Kidney epithelial cell (primary cell): ENCODE measurements around the gene GIT2. TPM values are rescaled to one million over a fixed set of nuclear protein-coding genes. Genes with fewer than 3 reads are reported as not detected.
A peak's percentile ranks its signal among the peaks of the same experiment; 100 is the strongest.

Experiments
- DNase-seq: peaks from one replicate; pipeline ENCODE4 v3.0.0-alpha.2; 2010; ENCODE audit warnings: low read depth
- H3K27me3 ChIP-seq: 2 replicates; pipeline ENCODE4 v1.6.0; 2011; ENCODE audit warnings: low read length; ENCODE audit not compliant: control insufficient read depth, insufficient read depth
- H3K36me3 ChIP-seq: 2 replicates; pipeline ENCODE4 v1.5.1; 2011; ENCODE audit warnings: low read length; ENCODE audit not compliant: control insufficient read depth, insufficient read depth
- H3K4me3 ChIP-seq: 2 replicates; pipeline ENCODE4 v1.5.1; 2011; ENCODE audit warnings: low read depth, mild to moderate bottlenecking, control low read depth, low read length
- total RNA-seq: library from RNA; depleted of rRNA; stranded (reverse); fragments of >200 nt; gene quantifications from 2 replicates; pipeline ENCODE4 v1.2.3, GENCODE V29; 2015
- TF ChIP-seq, protein P1 (sequence below): IDR thresholded peaks from 2 replicates; pipeline ENCODE4 v1.5.1; 2011; ENCODE audit warnings: mild to moderate bottlenecking, moderate library complexity, low read length, control low read depth, inconsistent platforms; ENCODE audit not compliant: insufficient read depth, poor library complexity, severe bottlenecking

GIT2 gene
- total RNA-seq, 1 donor from 2014 or later, result 20.3 TPM

DNA sequence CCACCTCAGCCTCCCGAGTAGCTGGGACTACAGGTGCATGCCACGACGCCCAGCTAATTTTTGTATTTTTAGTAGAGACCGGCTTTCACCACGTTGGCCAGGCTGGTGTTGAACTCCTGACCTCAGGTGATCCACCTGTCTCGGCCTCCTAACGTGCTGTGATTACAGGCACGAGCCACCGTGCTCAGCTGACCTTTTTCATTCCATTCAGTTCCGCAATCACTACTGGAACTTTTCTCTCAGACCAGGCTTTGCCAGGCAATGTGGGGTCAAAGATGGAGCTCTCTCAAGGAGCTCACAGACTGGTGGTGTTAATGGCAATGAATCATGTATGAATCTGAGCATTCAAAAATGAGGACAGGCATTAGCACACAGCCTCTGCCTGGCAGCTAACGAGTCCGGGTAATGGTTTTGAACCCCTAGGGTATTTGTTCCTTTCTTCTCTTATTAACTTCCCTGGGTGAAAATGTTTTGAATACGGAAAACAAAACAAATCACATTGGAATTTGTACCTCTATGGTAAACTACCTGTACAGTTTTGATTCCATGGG is 105.5 kb downstream of the GIT2 start:
- Histone ChIP-seq H3K36me3 (no peaks in the 10 kb centered on the region), H3K4me3 (no peak overlapping the region), H3K27me3 (no peaks in the 10 kb centered on the region)
- no peak for DNase-seq
- TF ChIP-seq, protein P1, sequence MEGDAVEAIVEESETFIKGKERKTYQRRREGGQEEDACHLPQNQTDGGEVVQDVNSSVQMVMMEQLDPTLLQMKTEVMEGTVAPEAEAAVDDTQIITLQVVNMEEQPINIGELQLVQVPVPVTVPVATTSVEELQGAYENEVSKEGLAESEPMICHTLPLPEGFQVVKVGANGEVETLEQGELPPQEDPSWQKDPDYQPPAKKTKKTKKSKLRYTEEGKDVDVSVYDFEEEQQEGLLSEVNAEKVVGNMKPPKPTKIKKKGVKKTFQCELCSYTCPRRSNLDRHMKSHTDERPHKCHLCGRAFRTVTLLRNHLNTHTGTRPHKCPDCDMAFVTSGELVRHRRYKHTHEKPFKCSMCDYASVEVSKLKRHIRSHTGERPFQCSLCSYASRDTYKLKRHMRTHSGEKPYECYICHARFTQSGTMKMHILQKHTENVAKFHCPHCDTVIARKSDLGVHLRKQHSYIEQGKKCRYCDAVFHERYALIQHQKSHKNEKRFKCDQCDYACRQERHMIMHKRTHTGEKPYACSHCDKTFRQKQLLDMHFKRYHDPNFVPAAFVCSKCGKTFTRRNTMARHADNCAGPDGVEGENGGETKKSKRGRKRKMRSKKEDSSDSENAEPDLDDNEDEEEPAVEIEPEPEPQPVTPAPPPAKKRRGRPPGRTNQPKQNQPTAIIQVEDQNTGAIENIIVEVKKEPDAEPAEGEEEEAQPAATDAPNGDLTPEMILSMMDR, result no peak

GRCh38 chr12:109888179-109889020 is 107.8 kb downstream of the GIT2 start:
- peak; percentile 45 for DNase-seq
- no peaks in the 10 kb centered on the region for H3K27me3 ChIP-seq
- TF ChIP-seq, protein P1, result no peak
- H3K4me3 ChIP-seq, result no peak overlapping the region
- no peaks in the 10 kb centered on the region for H3K36me3 ChIP-seq

DNA sequence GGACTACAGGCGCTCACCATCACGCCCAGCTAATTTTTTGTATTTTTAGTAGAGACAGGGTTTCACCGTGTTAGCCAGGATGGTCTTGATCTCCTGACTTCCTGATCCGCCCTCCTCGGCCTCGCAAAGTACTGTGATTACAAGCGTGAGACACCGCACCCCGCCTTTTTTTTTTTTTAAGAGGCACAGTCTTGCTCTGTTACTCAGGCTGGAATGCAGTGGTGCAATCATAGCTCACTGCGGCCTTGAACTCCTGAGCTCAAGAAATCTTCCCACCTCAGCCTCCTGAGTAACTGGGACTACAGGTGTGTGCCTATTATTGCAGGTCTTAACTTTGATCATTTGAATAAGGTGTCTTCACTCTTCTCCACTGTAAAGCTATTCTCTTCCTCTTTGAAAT is 110.6 kb downstream of the GIT2 start:
- TF ChIP-seq, protein P1, result no peak
- no peaks in the 10 kb centered on the region for H3K27me3 ChIP-seq
- no peak for DNase-seq
- H3K4me3 ChIP-seq, result no peak overlapping the region
- H3K36me3 ChIP-seq, result no peaks in the 10 kb centered on the region

GRCh38 chr12:109883461-109883860 is 112.7 kb downstream of the GIT2 start:
- TF ChIP-seq, protein P1, result no peak
- Histone ChIP-seq H3K36me3 (no peaks in the 10 kb centered on the region), H3K27me3 (no peaks in the 10 kb centered on the region), H3K4me3 (no peak overlapping the region)
- DNase-seq, result no peak

- Histone ChIP-seq H3K4me3 (no peak overlapping the region), H3K27me3 (no peaks in the 10 kb centered on the region), H3K36me3 (no peaks in the 10 kb centered on the region)
- TF ChIP-seq, protein P1, result no peak
- no peak for DNase-seq
These were observed 114.4 kb downstream of the GIT2 start for GRCh38 chr12:109881752-109882151.
